GM12878 (cell line): Measurements from ENCODE around the gene UMAD1. TPM values are rescaled to one million over a fixed set of nuclear protein-coding genes. Genes with fewer than 3 reads are reported as not detected.
A peak's percentile ranks its signal among the peaks of the same experiment; 100 is the strongest.

Source experiments
- ATAC-seq: fragments of 200-7000 bp; cut with Tn5 transposase; 3 replicates; pipeline ENCODE4 v1.9.1; 2020; ENCODE audit warnings: mild to moderate bottlenecking, moderate library complexity
- BruUV-seq: library from RNA; stranded (reverse); fragments of 400-500 nt; replicated peaks from 2 replicates; lab custom pipeline; 2021; lab: Mats Ljungman, UMichigan
- CTCF ChIA-PET: fragments of 300-600 bp; sonication (Branson Sonifier 250); formaldehyde crosslinking; extraction: SDS; loops from one replicate; lab custom pipeline; 2021; ENCODE audit warnings: inconsistent platforms; lab: Yijun Ruan, JAX
- POLR2A ChIA-PET: fragments of 350-600 bp; formaldehyde crosslinking; extraction: SDS; loops from one replicate; lab custom pipeline; 2021; ENCODE audit warnings: inconsistent platforms; lab: Charles Lee
- RAD21 ChIA-PET: fragments of 300-600 bp; sonication (Branson Sonifier 250); formaldehyde crosslinking; loops from one replicate; lab custom pipeline; 2023; ENCODE audit warnings: antibody characterized with exemption; ENCODE audit not compliant: unreplicated experiment; lab: Charles Lee
- SMC1A ChIA-PET: fragments of 300-600 bp; sonication (Branson Sonifier 250); formaldehyde crosslinking; loops from one replicate; lab custom pipeline; 2023; ENCODE audit not compliant: unreplicated experiment, uncharacterized antibody; lab: Charles Lee
- DNase-seq: peaks from one replicate; pipeline ENCODE4 v3.0.0-alpha.2; 2011; ENCODE audit warnings: low read depth, low spot score
- FAIRE-seq: peaks from 3 replicates; lab custom pipeline; 2011; peaks lifted over from hg19 to GRCh38; lab: Jason Lieb, UNC
- H2AFZ ChIP-seq: 2 replicates; pipeline ENCODE4 v1.6.0; 2011; ENCODE audit warnings: low read depth, low read length, control low read depth; ENCODE audit not compliant: control insufficient read depth
- H3K27ac ChIP-seq: 2 replicates; pipeline ENCODE4 v1.5.1; 2011; ENCODE audit warnings: control low read depth; ENCODE audit not compliant: control insufficient read depth, insufficient read depth
- H3K27me3 ChIP-seq, 2 experiments: replicated peaks in 1 of 2; 2 replicates each; pipeline versions ENCODE4 v1.6.0 to v1.6.1; 2011; ENCODE audit warnings: low read length in 1 of 2; ENCODE audit not compliant: control insufficient read depth in 2 of 2, insufficient read depth in 2 of 2
- H3K36me3 ChIP-seq, 2 experiments: 2 replicates each; pipeline ENCODE4 v1.5.1; 2011; ENCODE audit warnings: low read length in 1 of 2; ENCODE audit not compliant: control insufficient read depth in 2 of 2, insufficient read depth in 2 of 2
- H3K4me1 ChIP-seq: 2 replicates; pipeline ENCODE4 v1.6.1; 2011; ENCODE audit warnings: mild to moderate bottlenecking, low read length, moderate library complexity, mixed read lengths; ENCODE audit not compliant: control insufficient read depth, insufficient read depth
- H3K4me2 ChIP-seq: 2 replicates; pipeline ENCODE4 v1.6.0; 2011; ENCODE audit warnings: control low read depth; ENCODE audit not compliant: control insufficient read depth, insufficient read depth
- H3K4me3 ChIP-seq: fragments of 200-600 bp; sonication (generic); 2 replicates; pipeline ENCODE4 v1.5.1; 2016
- H3K79me2 ChIP-seq: 2 replicates; pipeline ENCODE4 v1.6.0; 2011; ENCODE audit warnings: low read length; ENCODE audit not compliant: control insufficient read depth, insufficient read depth
- H3K9ac ChIP-seq: 2 replicates; pipeline ENCODE4 v1.8.0; 2011; ENCODE audit warnings: low read length, control low read depth, mixed read lengths; ENCODE audit not compliant: control insufficient read depth, insufficient read depth
- H3K9me3 ChIP-seq: replicated peaks from 3 replicates; pipeline ENCODE4 v1.5.1; 2011; ENCODE audit warnings: mild to moderate bottlenecking, low read length; ENCODE audit not compliant: control insufficient read depth, insufficient read depth
- H4K20me1 ChIP-seq: 2 replicates; pipeline ENCODE4 v1.6.0; 2011; ENCODE audit not compliant: control insufficient read depth, insufficient read depth
- BACH1 ChIP-seq: fragments of 450-650 bp; IDR thresholded peaks from 2 replicates; pipeline ENCODE4 v1.6.1; 2017; ENCODE audit warnings: mild to moderate bottlenecking, borderline replicate concordance
- KLF5 ChIP-seq: fragments of 450-650 bp; IDR thresholded peaks from 2 replicates; pipeline ENCODE4 v1.6.1; 2014; ENCODE audit warnings: mild to moderate bottlenecking; ENCODE audit not compliant: partially characterized antibody
- NFIC ChIP-seq: IDR thresholded peaks from 2 replicates; pipeline ENCODE4 v1.6.1; 2012; ENCODE audit warnings: low read depth, mild to moderate bottlenecking, inconsistent platforms, low read length, moderate library complexity
- PAX8 ChIP-seq: fragments of 450-650 bp; IDR thresholded peaks from 2 replicates; pipeline ENCODE4 v1.6.1; 2017; ENCODE audit warnings: mild to moderate bottlenecking, moderate library complexity
- RCOR1 ChIP-seq: conservative IDR thresholded peaks from 2 replicates; pipeline ENCODE4 v1.6.1; 2012; ENCODE audit warnings: low read depth, low read length, improper control_type of control experiment
- RUNX3 ChIP-seq: IDR thresholded peaks from 2 replicates; pipeline ENCODE4 v1.6.1; 2012; ENCODE audit warnings: low read length, inconsistent platforms
- SP1 ChIP-seq: IDR thresholded peaks from one replicate; pipeline ENCODE4 v1.6.1; 2011; ENCODE audit warnings: low read depth, low read length
- SUZ12 ChIP-seq: fragments of 200-600 bp; sonication (generic); IDR thresholded peaks from one replicate; pipeline ENCODE4 v1.6.1; 2018; ENCODE audit warnings: antibody characterized with exemption, mild to moderate bottlenecking; ENCODE audit not compliant: unreplicated experiment
- WGBS: methylation state at CpG from one replicate; pipeline ENCODE4 v1.1.6; 2016; ENCODE audit warnings: low lambda C conversion rate; ENCODE audit not compliant: insufficient replicate concordance, insufficient coverage; ENCODE audit errors: missing lambda C conversion rate; 5-methylcytosine and 5-hydroxymethylcytosine counted together
- in situ Hi-C: fragments of 300-500 bp; cut with MboI; formaldehyde crosslinking; loops from 9 replicates; pipeline ENCODE4 v1.14.3; 2018; ENCODE audit warnings: mixed read lengths
- intact Hi-C: fragments of 100-400 bp; cut with micrococcal nuclease; formaldehyde crosslinking; loops from one replicate; pipeline ENCODE4 v1.14.2; 2022; ENCODE audit not compliant: unreplicated experiment
- polyA plus RNA-seq, 11 experiments: library from polyadenylated mRNA; depleted of rRNA in 4 of 11; unstranded in 6 of 11; stranded (reverse) in 5 of 11; fragments of >200 nt; fragmentation: Nextera tagmentation in 4 of 11; fragmentation: Illumina TruSeq in 1 of 11; extraction: Ambion mirVana in 4 of 11; extraction: Trizol in 1 of 11; gene quantifications; 1 replicate in 1 of 11; 2 replicates in 10 of 11; pipeline versions ENCODE4 v1.2.1 to v1.2.3, GENCODE V29; 2011 to 2016; ENCODE audit warnings: inconsistent platforms in 2 of 11, missing spikeins in 2 of 11, low read depth in 1 of 11
- total RNA-seq, 4 experiments: library from RNA; depleted of rRNA in 3 of 4; stranded (reverse); fragments of >200 nt in 3 of 4; fragmentation: Illumina TruSeq in 1 of 4; extraction: Trizol in 1 of 4; gene quantifications; 2 replicates each; pipeline versions ENCODE4 v1.2.1 to v1.2.3, GENCODE V29; 2013 to 2021
- TF ChIP-seq, protein P1 (sequence below): fragments of 450-650 bp; IDR thresholded peaks from 2 replicates; pipeline ENCODE4 v1.6.1; 2016; ENCODE audit warnings: mild to moderate bottlenecking
- TF ChIP-seq, protein P2 (sequence below): fragments of 450-650 bp; IDR thresholded peaks from 2 replicates; pipeline ENCODE4 v1.6.1; 2016; ENCODE audit warnings: mild to moderate bottlenecking, moderate library complexity, borderline replicate concordance
- TF ChIP-seq, protein P3 (sequence below): IDR thresholded peaks from 2 replicates; pipeline ENCODE4 v1.6.1; 2012; ENCODE audit warnings: low read length, inconsistent platforms

The UMAD1 gene
- total and polyA plus RNA-seq, 10 of the 15 experiments (the other 5 are each of a cell fraction or from before 2014, with no cell fraction given): 6.0 to 28.6 (median 9.3) TPM

DNA sequence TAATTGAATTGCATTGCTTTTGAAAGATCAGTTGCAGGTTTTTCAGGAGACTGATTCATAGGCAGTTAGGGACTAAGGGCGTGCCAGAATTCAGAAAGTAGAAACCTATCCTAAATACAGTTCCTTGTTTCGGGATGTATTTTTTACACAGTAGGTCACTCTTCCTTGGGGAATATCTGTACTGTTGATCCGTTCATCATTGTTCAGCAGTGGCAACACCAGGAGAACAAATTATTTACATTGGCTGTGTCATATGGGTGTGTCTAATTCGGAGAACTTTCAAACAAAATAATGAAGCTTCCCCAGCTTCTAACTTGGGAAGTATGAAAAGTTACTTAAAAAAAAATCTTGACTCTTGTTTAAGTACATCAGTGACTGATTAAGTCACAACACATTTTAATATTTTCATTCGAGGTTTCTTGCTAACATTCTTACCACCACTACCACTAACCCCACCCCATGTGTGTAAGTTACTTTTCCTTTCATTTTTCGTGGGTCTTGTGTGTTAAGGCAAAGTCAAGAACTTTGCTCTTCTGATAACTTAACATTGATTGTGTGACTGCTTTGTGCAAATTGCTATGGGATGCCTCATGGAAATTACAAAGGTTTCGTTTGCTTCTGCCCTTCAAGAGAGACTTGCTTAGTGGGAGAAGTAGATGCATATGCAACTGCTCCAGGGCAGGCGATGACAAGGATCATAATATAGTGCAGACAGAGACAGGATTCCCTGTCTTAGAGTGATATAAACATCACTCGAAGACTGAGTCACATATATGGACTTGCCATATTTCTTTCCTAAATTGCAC lies 121.6 kb downstream of the UMAD1 start:
- POLR2A ChIA-PET: no interaction called here
- BruUV-seq: no TSS peak

More for the DNA sequence above, 121.6 kb downstream of the UMAD1 start:
- 9% methylated on average over 9 of the region's 9 CpGs for WGBS
- SMC1A ChIA-PET: interaction anchor here (0.6 to 8.8 kb wide), 23 partner anchors 9 to 455 kb away, joined by 3 to 218 read pairs (median 4); partner anchors contain the start of gene RPA3
- ATAC-seq (peak; percentile 82), DNase-seq (no peak), FAIRE-seq (peak; percentile 86)
- Histone ChIP-seq H3K4me3 (peak overlapping the region; percentile 56), H3K27me3 (no peaks in the 10 kb centered on the region), H3K9ac (peak overlapping the region; percentile 41), H3K79me2 (no peaks in the 10 kb centered on the region), H3K36me3 (no peaks in the 10 kb centered on the region), H3K9me3 (no peaks in the 10 kb centered on the region), H3K27ac (peak overlapping the region; percentile 55), H3K4me1 (peaks cover 6% of the 10 kb centered on the region), H2AFZ (peak overlapping the region; percentile 80), H3K4me2 (peak overlapping the region; percentile 96), H4K20me1 (no peaks in the 10 kb centered on the region)
- CTCF ChIA-PET: interaction anchor here (0.9 to 8.7 kb wide), 14 partner anchors 12 to 454 kb away, joined by 3 to 179 read pairs (median 12); no protein-coding TSS in a partner anchor
- in situ Hi-C loops (loop anchor here (5.0 to 10.0 kb wide), 2 partner anchors 337 to 455 kb away; no protein-coding TSS in a partner anchor), intact Hi-C loops (loop anchor here (1.0 to 10.0 kb wide), 10 partner anchors 57 to 657 kb away; partner anchors contain the start of gene UMAD1)
- no peak for TF ChIP-seq BACH1
- TF ChIP-seq RUNX3: peak; percentile 50; the same call in 1 of the 2 replicates
- 0 out of 2 replicates have a peak, but pooled peaks have one; percentile 28 for TF ChIP-seq RCOR1
- TF ChIP-seq SUZ12: no peak
- TF ChIP-seq, protein P1, sequence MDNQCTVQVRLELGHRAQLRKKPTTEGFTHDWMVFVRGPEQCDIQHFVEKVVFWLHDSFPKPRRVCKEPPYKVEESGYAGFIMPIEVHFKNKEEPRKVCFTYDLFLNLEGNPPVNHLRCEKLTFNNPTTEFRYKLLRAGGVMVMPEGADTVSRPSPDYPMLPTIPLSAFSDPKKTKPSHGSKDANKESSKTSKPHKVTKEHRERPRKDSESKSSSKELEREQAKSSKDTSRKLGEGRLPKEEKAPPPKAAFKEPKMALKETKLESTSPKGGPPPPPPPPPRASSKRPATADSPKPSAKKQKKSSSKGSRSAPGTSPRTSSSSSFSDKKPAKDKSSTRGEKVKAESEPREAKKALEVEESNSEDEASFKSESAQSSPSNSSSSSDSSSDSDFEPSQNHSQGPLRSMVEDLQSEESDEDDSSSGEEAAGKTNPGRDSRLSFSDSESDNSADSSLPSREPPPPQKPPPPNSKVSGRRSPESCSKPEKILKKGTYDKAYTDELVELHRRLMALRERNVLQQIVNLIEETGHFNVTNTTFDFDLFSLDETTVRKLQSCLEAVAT: peak; percentile 53; the same call in 1 of the 2 replicates
- TF ChIP-seq NFIC: peak; percentile 20; the same call in 1 of the 2 replicates
- TF ChIP-seq, protein P2, sequence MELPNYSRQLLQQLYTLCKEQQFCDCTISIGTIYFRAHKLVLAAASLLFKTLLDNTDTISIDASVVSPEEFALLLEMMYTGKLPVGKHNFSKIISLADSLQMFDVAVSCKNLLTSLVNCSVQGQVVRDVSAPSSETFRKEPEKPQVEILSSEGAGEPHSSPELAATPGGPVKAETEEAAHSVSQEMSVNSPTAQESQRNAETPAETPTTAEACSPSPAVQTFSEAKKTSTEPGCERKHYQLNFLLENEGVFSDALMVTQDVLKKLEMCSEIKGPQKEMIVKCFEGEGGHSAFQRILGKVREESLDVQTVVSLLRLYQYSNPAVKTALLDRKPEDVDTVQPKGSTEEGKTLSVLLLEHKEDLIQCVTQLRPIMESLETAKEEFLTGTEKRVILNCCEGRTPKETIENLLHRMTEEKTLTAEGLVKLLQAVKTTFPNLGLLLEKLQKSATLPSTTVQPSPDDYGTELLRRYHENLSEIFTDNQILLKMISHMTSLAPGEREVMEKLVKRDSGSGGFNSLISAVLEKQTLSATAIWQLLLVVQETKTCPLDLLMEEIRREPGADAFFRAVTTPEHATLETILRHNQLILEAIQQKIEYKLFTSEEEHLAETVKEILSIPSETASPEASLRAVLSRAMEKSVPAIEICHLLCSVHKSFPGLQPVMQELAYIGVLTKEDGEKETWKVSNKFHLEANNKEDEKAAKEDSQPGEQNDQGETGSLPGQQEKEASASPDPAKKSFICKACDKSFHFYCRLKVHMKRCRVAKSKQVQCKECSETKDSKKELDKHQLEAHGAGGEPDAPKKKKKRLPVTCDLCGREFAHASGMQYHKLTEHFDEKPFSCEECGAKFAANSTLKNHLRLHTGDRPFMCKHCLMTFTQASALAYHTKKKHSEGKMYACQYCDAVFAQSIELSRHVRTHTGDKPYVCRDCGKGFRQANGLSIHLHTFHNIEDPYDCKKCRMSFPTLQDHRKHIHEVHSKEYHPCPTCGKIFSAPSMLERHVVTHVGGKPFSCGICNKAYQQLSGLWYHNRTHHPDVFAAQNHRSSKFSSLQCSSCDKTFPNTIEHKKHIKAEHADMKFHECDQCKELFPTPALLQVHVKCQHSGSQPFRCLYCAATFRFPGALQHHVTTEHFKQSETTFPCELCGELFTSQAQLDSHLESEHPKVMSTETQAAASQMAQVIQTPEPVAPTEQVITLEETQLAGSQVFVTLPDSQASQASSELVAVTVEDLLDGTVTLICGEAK: no peak
- no peak for TF ChIP-seq SP1
- TF ChIP-seq PAX8: 0 out of 2 replicates have a peak, but pooled peaks have one; percentile 23
- no peak for TF ChIP-seq KLF5
- TF ChIP-seq, protein P3, sequence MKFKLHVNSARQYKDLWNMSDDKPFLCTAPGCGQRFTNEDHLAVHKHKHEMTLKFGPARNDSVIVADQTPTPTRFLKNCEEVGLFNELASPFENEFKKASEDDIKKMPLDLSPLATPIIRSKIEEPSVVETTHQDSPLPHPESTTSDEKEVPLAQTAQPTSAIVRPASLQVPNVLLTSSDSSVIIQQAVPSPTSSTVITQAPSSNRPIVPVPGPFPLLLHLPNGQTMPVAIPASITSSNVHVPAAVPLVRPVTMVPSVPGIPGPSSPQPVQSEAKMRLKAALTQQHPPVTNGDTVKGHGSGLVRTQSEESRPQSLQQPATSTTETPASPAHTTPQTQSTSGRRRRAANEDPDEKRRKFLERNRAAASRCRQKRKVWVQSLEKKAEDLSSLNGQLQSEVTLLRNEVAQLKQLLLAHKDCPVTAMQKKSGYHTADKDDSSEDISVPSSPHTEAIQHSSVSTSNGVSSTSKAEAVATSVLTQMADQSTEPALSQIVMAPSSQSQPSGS: 0 out of 2 replicates have a peak, but pooled peaks have one; percentile 46
- RAD21 ChIA-PET: interaction anchor here (1.2 to 7.9 kb wide), 13 partner anchors 10 to 455 kb away, joined by 3 to 148 read pairs (median 7); no protein-coding TSS in a partner anchor
